HG03575 (cell line): ENCODE measurements around the gene PSD.

Experiments
- ATAC-seq: cut with Tn5 transposase; IDR thresholded peaks from one replicate; pipeline ENCODE4 v1.9.1; 2021; ENCODE audit not compliant: unreplicated experiment, insufficient number of reproducible peaks, low FRiP score; ENCODE audit errors: extremely low read depth

PSD gene

DNA sequence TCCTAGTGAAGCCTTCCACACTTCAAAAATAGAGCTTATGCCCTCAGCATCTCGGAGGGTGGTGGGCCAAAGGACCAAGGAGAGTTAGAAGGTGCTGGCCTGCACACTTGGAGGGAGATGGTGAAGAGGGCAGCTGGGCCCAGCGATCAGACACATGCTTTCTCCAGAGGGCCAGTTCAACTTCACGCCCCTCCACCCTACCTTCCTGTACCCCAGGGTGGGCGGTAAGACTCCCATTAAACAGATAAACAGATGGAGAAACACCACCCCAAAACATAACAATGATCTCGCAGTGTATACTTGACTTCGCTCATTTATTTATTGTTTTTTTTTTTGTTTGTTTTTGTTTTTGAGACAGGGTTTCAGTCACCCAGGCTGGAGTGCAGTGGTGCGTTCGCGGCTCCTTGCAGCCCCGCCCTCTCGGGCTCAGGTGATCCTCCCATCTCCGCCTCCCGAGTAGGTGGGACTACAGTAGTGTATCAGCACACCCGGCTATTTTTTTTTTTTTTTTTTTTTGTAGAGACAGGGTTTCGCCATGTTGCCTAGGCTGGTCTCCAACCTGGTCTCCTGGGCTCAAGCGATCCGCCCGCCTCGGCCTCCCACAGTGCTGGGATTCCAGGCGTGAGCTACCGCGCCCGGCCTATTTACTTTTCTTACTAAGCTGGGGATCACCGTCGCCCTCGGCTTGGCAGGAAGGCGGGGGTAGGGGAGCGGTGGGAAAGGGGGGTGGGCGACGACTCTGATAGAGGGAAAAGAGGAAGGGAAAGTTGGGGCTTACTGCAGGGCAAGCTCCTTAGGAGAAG, 30.9 kb upstream of the PSD start:
- ATAC-seq: no peak

- no peak for ATAC-seq
Observed at GRCh38 chr10:102444851-102445250, 26.3 kb upstream of the PSD start.

DNA sequence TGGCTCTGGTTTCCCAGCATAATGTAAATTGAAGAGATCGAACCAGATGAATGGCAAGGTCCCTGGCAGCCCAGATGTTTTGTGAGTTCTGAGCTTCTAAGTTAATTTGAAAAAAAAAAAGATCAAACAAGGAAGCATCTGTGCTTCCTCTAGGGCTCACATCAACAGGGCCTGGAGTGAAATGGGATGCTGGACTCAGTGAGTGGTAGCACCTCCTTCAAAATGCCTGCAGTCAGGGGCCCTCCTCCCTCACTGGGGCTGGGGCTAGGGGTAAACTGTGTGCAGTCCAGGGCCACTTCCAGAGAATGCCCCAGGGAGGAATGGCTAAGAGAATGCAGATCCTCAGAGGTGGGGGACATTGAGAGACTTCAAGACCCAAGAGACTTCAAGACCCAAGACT, 19.8 kb upstream of the PSD start:
- no peak for ATAC-seq

DNA sequence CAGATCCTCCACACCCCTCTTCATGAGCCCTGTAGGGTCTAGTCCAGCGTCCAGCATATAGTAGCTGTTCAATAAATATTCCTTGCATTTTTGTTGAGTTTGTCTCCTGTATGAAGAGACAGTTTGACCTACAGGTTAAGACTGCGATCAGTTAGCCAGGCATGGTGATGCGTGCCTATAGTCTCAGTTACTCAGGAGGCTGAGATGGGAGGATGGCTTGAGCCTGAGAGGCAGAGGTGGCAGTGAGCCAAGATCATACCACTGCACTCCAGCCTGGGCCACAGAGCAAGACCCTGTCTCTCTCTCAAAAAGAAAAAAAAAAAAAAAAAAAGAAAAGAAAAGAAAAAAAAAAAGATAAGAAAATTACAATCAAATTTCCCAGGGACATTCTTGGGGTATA, 18.9 kb upstream of the PSD start:
- no peak for ATAC-seq

DNA sequence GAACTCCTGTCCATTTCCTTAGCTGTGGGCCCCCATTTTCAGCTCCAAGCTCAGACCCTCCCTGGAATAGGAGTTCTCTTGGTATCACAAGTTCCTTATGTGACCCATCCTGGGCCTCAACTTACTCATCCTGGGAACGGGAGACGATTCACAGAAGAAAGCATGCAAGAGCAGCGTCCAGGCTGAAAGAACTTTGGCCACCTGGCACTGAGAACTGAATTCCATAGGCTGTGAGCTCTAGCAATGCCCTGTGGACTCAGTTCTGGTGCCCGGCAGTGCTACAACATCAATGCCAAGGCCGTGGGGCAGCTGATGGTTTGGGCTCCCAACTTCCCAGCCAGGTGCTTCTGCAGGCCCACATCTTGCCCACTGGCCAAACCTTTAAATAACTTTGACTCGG, 17.7 kb upstream of the PSD start:
- ATAC-seq: no peak

GRCh38 chr10:102435529-102436233, 17.1 kb upstream of the PSD start:
- ATAC-seq: no peak

- no peak for ATAC-seq
Observed at GRCh38 chr10:102435133-102435497, 16.5 kb upstream of the PSD start.

DNA sequence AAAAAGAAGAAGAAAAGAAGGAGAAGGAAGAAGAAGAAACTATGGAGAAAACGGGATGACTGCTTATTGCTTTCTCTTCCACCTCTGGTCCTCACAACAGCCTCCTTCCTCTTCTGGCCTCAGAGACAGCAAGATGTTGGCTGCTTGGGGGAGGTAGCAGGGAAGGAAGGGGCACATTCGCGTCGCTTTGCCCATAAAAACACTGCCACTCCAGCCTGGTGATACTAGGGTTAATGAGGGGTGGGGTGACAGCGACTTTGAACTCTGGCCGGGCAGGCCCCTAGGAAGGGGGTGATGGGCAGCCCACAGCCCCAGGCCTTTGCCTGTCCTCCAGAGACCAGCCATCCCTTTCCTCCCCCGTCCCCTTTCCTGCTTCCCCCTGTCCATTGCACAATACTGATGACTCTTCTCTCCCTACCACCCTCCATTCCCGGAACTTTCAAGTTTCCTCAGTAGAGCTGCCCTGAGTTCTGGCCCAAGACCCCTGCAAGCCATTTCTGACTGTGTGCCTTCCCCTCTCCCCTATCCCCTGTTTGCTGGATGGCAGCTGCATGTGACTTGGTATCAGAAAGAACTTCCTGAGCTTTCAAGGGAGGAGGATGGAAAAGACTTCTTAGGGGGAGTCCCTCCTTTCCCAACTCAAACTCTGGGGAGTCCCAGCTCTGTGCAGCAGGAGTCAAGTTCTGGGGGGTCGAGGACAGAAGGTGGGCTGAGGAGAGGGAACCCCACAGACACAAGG, 16.0 kb upstream of the PSD start:
- ATAC-seq: no peak

DNA sequence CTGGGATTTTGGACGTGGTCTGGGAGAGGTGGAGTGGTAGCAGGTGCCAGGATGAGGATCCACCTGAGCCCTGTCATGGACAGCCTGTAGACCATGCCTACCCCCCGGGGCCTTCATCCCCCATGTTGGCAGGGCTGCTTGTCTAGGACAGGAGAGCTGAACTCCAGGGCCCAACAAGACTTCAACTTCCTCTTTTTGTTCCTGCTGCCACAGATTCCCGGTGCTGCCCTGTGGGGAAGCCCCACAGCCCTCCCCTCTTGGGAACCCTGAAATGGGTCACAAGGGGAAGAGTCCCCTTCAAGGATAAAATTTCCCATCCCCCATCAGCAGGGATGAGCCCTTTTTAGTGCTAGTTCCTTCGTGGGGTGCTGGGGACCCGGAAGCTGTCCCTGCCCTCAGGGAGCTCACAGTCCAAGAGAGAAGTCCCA, 15.0 kb upstream of the PSD start:
- ATAC-seq: no peak

- peak; percentile 37 for ATAC-seq
Observed at GRCh38 chr10:102432162-102432950, 13.8 kb upstream of the PSD start, which contains the start of gene CUEDC2. CUEDC2 (minus strand) TSS chr10:102432574; CDS start chr10:102425188, 7,386 bp downstream.

DNA sequence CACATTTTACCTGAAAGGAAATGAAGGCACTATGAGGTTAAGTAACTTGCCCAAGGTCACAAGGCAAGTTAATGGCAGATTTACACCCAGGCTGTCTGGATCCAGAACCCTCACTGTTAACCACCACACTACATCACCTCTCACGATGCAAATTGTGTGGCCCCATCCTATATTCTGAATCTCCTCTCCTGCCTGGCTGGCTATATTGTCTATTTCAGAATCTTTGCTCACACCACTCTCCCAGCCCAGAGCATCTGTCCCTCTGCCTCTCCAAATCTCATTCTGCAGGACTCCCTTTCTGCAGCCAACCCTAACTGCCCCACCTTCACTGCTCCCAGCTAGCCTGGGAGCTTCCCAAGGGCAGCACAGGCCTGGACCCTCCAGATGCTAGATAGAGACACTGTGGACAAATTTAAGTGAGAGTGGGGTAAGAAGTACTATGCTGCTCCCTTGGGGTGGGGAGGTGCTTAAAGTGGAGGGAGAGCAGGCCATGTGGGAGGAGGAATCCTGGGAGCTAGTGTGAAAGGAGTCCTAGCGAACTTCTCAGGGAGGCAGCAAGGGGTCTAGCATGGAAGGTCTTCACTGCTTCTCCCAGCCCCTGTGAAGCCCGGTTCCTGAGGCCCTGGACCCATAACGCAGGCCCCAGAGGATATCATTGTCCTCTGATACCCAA, 13.0 kb upstream of the PSD start:
- ATAC-seq: no peak

DNA sequence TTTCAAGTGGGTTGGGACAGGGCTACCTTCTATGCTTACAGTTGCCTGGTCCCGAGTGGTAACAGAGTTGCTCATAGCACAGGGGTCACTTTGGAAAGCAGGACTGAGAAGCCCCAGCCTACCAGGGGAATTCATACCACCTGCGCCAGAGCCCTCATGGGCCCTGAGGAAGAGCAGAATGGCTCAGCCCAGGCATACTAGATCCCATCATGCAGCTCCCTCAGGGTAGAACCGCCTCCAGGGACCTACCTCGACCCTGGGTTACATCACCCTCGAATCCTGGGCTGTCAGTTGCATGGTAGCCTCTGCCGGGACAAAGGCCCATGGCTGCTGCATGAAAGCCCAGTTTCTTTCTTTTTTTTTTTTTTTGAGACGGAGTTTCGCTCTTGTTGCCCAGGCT, 10.9 kb upstream of the PSD start:
- ATAC-seq: no peak

DNA sequence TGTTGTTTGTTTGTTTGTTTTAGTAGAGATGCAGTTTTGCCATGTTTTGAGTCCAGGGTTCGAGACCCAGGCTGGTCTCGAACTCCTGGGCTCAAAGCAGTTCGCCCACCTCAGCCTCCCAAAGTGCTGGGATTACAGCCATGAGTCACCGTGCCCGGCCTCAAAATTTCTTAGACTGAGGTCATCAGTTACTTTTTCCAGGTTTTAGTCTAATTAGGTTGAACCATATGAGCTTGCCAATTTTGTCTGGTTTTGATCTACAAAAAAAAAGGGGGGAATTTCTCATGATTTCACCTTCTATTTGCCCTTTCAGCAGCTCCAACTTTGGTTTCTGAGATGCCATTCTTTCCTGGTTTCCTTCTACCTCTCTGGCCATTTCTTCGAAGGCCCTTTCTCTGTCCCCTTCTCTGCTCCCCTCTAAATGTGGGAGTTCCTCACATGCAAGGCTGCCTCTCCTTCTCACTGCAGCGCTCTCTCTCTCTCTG, 8.3 kb upstream of the PSD start:
- no peak for ATAC-seq

DNA sequence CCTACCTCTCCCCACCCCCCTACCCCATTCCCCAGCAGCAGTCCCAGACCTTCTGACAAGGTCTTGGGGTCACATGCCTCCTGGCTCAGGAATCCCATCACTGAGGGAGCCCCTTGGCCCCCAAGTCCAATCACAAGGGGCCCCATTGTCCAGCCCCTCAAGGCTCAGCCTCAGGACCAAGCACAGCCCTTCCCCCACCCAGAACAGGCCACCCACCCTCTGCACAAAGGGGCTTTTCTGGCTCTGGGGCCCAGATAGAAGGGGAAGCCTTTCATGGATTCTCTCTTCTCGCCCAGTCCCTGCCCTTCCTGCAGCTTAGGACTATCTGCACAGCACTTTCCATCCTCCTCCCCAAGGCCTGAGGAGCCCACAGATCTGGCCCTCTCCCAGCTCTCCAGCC, 6.9 kb upstream of the PSD start:
- no peak for ATAC-seq

- ATAC-seq: no peak
Observed at GRCh38 chr10:102424916-102425315, 6.3 kb upstream of the PSD start.

- no peak for ATAC-seq
Observed at GRCh38 chr10:102424145-102424544, 5.6 kb upstream of the PSD start.

- no peak for ATAC-seq
Observed at GRCh38 chr10:102423372-102423968, 4.9 kb upstream of the PSD start.

DNA sequence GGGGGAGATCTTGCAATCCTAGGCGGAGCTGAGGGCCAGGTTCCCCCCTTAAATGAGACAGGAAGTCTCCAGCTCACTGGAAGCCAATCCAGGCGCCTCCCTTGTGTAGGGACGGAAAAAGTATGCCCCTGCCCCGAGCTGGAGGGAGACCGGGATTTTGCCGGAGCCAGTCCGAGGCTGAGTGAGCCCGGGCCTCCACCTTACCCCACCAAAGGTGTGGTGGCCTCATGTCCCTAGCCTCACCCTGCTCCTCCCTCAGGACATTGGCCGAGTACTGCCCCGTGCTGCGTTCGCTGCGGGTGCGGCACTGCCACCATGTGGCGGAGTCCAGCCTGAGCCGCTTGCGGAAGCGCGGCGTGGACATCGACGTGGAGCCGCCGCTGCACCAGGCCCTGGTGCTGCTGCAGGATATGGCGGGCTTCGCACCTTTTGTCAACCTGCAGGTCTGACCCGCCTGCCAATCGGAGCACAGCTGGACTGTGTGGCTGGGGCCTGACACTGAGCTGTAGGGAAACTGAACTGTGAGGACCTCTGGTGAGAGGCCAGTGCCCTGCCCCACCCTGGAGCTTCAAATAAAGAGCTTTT, 4.1 kb upstream of the PSD start:
- no peak for ATAC-seq
